Right lobe of liver (tissue), 6 donors: ENCODE measurements around the gene DIAPH1. TPM values are rescaled to one million over a fixed set of nuclear protein-coding genes. Genes with fewer than 3 reads are reported as not detected.

ENCODE experiments used
- ATAC-seq, 4 donors: fragments of 200-7000 bp; cut with Tn5 transposase; one replicate each; pipeline ENCODE4 v1.9.1; 2020; ENCODE audit warnings: mild to moderate bottlenecking in 4 of 4, moderate library complexity in 4 of 4
- DNase-seq, 3 donors: peaks; one replicate each; pipeline ENCODE4 v3.0.0-alpha.2; 2020
- H3K27ac ChIP-seq, 3 donors: fragments of 200-600 bp; one replicate each; pipeline ENCODE4 v1.8.0; 2022
- H3K27me3 ChIP-seq, 2 donors: fragments of 200-600 bp; one replicate each; pipeline ENCODE4 v1.8.0; 2022
- H3K36me3 ChIP-seq, 4 donors: fragments of 200-600 bp; sonication (generic) in 1 of 4; one replicate each; pipeline versions ENCODE4 v1.5.1 to v1.8.0; 2017 to 2022; ENCODE audit warnings: control low read depth in 1 of 4
- H3K4me1 ChIP-seq, 4 donors: fragments of 200-600 bp; sonication (generic) in 1 of 4; one replicate each; pipeline versions ENCODE4 v1.5.1 to v1.8.0; 2017 to 2022; ENCODE audit warnings: control low read depth in 1 of 4
- H3K4me3 ChIP-seq, 3 donors: fragments of 200-600 bp; one replicate each; pipeline ENCODE4 v1.8.0; 2022
- H3K9me3 ChIP-seq, 4 donors: fragments of 200-600 bp; sonication (generic) in 1 of 4; one replicate each; pipeline versions ENCODE4 v1.5.1 to v1.8.0; 2017 to 2022; ENCODE audit warnings: control low read depth in 1 of 4
- CTCF ChIP-seq, 4 donors: fragments of 200-600 bp in 3 of 4; fragments of 450-650 bp in 1 of 4; IDR thresholded peaks; one replicate each; pipeline versions ENCODE4 v1.5.1 to v1.8.0; 2016 to 2022; ENCODE audit warnings: antibody characterized with exemption in 4 of 4, mild to moderate bottlenecking in 2 of 4
- POLR2A ChIP-seq: fragments of 450-650 bp; IDR thresholded peaks from one replicate; pipeline ENCODE4 v1.6.1; 2017; ENCODE audit warnings: antibody characterized with exemption, mild to moderate bottlenecking
- WGBS: methylation state at CpG from one replicate; pipeline ENCODE4 v1.1.6; 2018; ENCODE audit warnings: low coverage, low lambda C conversion rate; ENCODE audit not compliant: insufficient coverage; ENCODE audit errors: missing lambda C conversion rate; 5-methylcytosine and 5-hydroxymethylcytosine counted together
- intact Hi-C, 2 donors: fragments of 100-400 bp; cut with DNase I; formaldehyde crosslinking; loops; one replicate each; pipeline versions ENCODE4 v1.11.2 to v1.14.1; 2022
- total RNA-seq, 6 experiments: library from RNA; depleted of rRNA in 2 of 6; stranded (reverse); fragments of >200 nt in 2 of 6; fragmentation: NEBNext Ultra II Directional in 3 of 6; extraction: Animal tissue kit (Norgen Biotek cat#: 25700) in 3 of 6; gene quantifications; one replicate each; pipeline versions ENCODE4 v1.1.0 to v1.2.4, GENCODE V29; 2016 to 2023
- donor health status: DM: no; HTN: yes; CAD: no.
- donor health status: DM: no; HTN: no; CAD: no.
- donor health status: DM: no; HTN: no; CAD: no.
- donor health status: DM: no; HTN: yes; CAD: no.
- donor health status: DM: no; HTN: yes; CAD: no.

Gene DIAPH1
- total RNA-seq, 6 experiments from 2014 or later = 93.7 to 114 (median 107) TPM

- Histone ChIP-seq H3K9me3 (no peaks in the 10 kb centered on the region), H3K27ac (peak overlapping the region; percentile 41 to 83 (median 73)), H3K4me3 (peak overlapping the region in 2 of 3 donors; percentile 0 to 18), H3K4me1 (peaks cover 0 to 31% (median 11%) of the 10 kb centered on the region in 4 donors), H3K27me3 (no peaks in the 10 kb centered on the region), H3K36me3 (peaks cover 0 to 20% (median 4%) of the 10 kb centered on the region in 4 donors)
- peak in 1 of 3 donors; percentile 62 for DNase-seq
- WGBS = 13% methylated on average over 5 of the region's 5 CpGs
- intact Hi-C loops = no loop called here
- peak; percentile 72 to 88 (median 84) for ATAC-seq
- TF ChIP-seq CTCF (IDR thresholded peaks at IDR 0.05) (peak; percentile 96 to 100 (median 96)), POLR2A (no peak)
These were observed 54.5 kb downstream of the DIAPH1 start for GRCh38 chr5:141564216-141564692.

- Histone ChIP-seq H3K27me3 (no peaks in the 10 kb centered on the region), H3K4me1 (peaks cover 0 to 31% (median 11%) of the 10 kb centered on the region in 4 donors), H3K27ac (peak overlapping the region; percentile 75 to 82 (median 76)), H3K36me3 (peaks cover 0 to 15% (median 4%) of the 10 kb centered on the region in 4 donors), H3K9me3 (no peaks in the 10 kb centered on the region), H3K4me3 (no peak overlapping the region)
- intact Hi-C loops = no loop called here
- 20% methylated on average over 9 of the region's 9 CpGs for WGBS
- ATAC-seq (peak; percentile 74 to 80 (median 78)), DNase-seq (peak; percentile 62 to 82 (median 63))
- peak; percentile 70 to 83 (median 73) for TF ChIP-seq CTCF (IDR thresholded peaks at IDR 0.05)
- peak; percentile 56 for TF ChIP-seq POLR2A
These were observed 57.9 kb downstream of the DIAPH1 start for GRCh38 chr5:141560725-141561483.

GRCh38 chr5:141560151-141560550 is 58.6 kb downstream of the DIAPH1 start:
- Histone ChIP-seq H3K27me3 (no peaks in the 10 kb centered on the region), H3K36me3 (peaks cover 0 to 15% (median 4%) of the 10 kb centered on the region in 4 donors), H3K27ac (peak overlapping the region; percentile 75 to 82 (median 76)), H3K4me1 (peaks cover 0 to 29% (median 9%) of the 10 kb centered on the region in 4 donors), H3K4me3 (no peak overlapping the region), H3K9me3 (no peaks in the 10 kb centered on the region)
- DNase-seq (no peak), ATAC-seq (no peak)
- TF ChIP-seq CTCF (IDR thresholded peaks at IDR 0.05) (no peak), POLR2A (no peak)
- intact Hi-C loops = no loop called here

- Histone ChIP-seq H3K27me3 (no peaks in the 10 kb centered on the region), H3K4me3 (no peak overlapping the region), H3K4me1 (peaks cover 0 to 22% (median 7%) of the 10 kb centered on the region in 4 donors), H3K27ac (peak overlapping the region; percentile 75 to 82 (median 76)), H3K36me3 (peaks cover 0 to 15% (median 6%) of the 10 kb centered on the region in 4 donors), H3K9me3 (no peaks in the 10 kb centered on the region)
- peak in 1 of 4 donors; percentile 7 for ATAC-seq
- DNase-seq = no peak
- intact Hi-C loops = loop anchor here in 1 of 2 donors (10.0 kb wide), 1 partner anchor 155 kb away; the partner anchor contains the start of genes PCDHGA9 and PCDHGB6
- TF ChIP-seq CTCF (IDR thresholded peaks at IDR 0.05) = no peak
These were observed 59.3 kb downstream of the DIAPH1 start for GRCh38 chr5:141559461-141559860.
